ENCODE data around the gene TOLLIP. TPM values are rescaled to one million over a fixed set of nuclear protein-coding genes. Genes with fewer than 3 reads are reported as not detected.
"Not testable (repeated sequence)": the region's sequence is repeated elsewhere in the genome, so short reads cannot be mapped to it uniquely, and the experiment has no call there.

Gene TOLLIP
- polyA plus RNA-seq (2012; ENCODE audit: missing spikeins), result 8.1 TPM

- TF ChIP-seq TAF1 (IDR thresholded peaks at IDR 0.05; ENCODE audit: borderline replicate concordance, low read depth, low read length) (no peak), POLR2A (IDR thresholded peaks at IDR 0.05; ENCODE audit: low read depth, low read length) (peak; percentile 87), POLR2AphosphoS5 (IDR thresholded peaks at IDR 0.05; ENCODE audit: low read depth, low read length) (peak; percentile 48; the same call in 1 of the 2 replicates)
- FAIRE-seq (peak; percentile 99), DNase-seq (ENCODE audit: insufficient read length) (peak; percentile 100)
Observed at GRCh38 chr11:1309498-1310317, at the start of gene TOLLIP. Gene TOLLIP (minus strand): TSS chr11:1309632. CDS start chr11:1309498, 134 bp downstream.

DNA sequence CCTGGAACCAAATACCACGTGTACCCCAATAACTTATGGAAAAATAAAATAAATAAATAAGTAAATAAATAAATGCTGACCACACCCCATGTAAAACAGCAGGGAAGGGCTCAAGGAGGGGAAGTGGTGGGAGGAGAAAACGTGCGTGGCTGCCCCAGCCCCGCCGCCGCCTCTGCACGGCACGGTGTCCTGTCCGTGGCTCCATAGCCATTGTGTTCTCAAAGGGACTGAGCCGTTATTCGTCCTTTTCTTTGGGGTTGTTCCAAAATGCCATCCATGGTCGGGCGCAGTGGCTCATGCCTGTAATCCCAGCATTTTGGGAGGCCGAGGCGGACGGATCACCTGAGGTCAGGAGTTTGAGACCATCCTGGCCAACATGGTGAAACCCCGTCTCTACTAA, 49.5 kb upstream of the TOLLIP start:
- not testable (repeated sequence) for FAIRE-seq; DNase-seq (ENCODE audit: insufficient read length)

DNA sequence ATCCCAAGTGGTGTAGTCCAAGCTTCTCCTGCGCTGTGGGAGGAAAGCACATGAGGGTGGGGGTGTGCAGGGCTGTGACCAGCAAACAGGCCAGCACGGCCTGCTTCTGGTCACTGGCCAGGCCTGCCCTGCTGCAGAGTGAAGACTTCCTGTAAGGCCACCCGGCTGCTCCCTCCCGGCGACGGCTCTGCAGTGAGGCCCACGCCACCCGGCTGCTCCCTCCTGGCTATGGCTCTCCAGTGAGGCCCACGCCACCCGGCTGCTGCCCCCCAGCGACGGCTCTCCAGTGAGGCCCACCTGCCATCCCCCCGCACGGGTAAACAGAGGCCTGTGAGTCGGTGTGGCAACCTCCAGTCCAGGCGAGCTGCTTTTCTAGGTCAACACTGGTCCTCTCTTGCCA, 48.9 kb upstream of the TOLLIP start:
- DNase-seq (ENCODE audit: insufficient read length) (no peak), FAIRE-seq (no peak)
- no peak for TF ChIP-seq POLR2AphosphoS5 (IDR thresholded peaks at IDR 0.05; ENCODE audit: low read depth, low read length)
- no peak for TF ChIP-seq POLR2A (IDR thresholded peaks at IDR 0.05; ENCODE audit: low read depth, low read length)
- TF ChIP-seq TAF1 (IDR thresholded peaks at IDR 0.05; ENCODE audit: borderline replicate concordance, low read depth, low read length), result no peak

DNA sequence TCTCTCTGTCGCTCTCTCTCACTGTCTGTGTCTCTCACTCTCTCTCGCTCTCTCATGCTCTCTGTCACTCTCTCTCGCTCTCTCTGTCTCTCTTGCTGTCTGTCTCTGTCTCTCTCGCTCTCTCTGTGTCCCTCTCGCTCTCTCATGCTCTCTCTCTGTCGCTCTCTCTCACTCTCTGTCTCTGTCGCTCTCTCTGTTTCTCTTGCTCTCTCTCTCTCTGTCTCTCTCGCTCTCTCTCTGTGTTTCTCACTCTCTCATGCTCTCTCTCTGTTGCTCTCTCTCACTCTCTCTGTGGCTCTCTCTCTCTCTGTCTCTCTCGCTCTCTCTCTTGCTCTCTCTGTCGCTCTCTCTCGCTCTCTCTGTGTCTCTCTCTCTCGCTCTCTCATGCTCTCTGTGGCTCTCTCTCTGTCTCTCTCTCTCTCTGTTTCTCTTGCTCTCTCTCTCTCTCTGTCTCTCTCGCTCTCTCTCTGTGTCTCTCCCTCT, 47.1 kb upstream of the TOLLIP start:
- DNase-seq (ENCODE audit: insufficient read length), result no peak
- TF ChIP-seq TAF1 (IDR thresholded peaks at IDR 0.05; ENCODE audit: borderline replicate concordance, low read depth, low read length), result no peak
- no peak for TF ChIP-seq POLR2A (IDR thresholded peaks at IDR 0.05; ENCODE audit: low read depth, low read length)
- TF ChIP-seq POLR2AphosphoS5 (IDR thresholded peaks at IDR 0.05; ENCODE audit: low read depth, low read length), result no peak
- no peak for FAIRE-seq

DNA sequence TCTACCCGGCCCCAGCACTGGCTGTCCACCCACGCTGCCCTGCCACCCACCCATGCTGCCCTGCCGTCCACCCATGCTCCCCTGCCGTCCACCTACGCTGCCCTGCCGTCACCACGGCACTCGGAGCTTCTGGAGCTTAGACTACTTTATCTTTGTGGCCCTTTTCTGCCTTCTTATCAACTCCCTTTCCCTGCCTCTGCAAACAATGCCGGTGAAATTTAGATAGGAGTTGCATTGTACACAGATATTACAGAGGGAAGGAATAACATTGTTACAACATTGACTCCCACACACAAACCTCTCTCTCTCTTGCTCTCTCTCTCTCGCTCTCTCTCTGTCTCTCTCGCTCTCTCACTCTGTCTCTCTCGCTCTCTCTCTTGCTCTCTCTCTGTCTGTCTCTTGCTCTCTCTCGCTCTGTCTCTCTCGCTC, 46.6 kb upstream of the TOLLIP start:
- FAIRE-seq (no peak), DNase-seq (ENCODE audit: insufficient read length) (no peak)
- no peak for TF ChIP-seq POLR2AphosphoS5 (IDR thresholded peaks at IDR 0.05; ENCODE audit: low read depth, low read length)
- TF ChIP-seq POLR2A (IDR thresholded peaks at IDR 0.05; ENCODE audit: low read depth, low read length), result no peak
- TF ChIP-seq TAF1 (IDR thresholded peaks at IDR 0.05; ENCODE audit: borderline replicate concordance, low read depth, low read length), result no peak

DNA sequence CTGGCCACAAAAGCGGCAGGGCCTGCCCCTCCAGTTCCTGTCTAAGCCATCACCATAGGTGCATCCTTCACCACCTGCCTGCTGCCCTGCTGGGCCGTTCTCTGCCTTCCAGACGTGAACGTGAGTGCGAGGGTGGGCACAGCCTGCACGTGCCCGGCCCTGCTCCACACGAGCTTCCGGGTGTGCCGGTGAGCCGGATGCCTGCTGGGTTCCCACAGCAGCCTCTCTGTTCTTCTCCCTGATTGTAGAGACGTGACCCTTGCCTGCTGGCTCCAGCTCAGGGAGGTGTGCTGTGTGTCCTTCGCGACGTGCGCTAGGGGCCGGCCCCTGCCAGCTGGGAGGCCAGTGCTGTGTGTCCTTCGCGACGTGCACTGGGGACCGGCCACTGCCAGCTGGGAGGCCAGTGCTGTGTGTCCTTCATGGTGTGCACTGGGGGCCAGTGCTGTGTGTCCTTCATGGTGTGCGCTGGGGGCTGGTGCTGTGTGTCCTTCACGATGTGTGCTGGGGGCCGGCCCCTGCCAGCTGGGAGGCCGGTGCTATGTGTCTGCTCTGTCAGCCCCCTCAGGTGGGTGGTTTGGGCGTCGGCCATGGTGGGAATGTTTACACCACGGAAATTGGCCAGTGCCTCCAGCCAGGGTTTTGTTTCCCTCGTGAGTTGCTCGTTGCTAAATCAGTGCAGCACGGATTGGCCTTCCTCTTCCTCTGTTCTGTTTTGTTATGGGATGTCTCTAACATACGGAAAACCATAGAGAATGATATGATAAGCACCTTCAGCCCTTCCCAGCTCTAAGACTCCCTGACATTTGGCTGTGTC, 44.9 kb upstream of the TOLLIP start:
- no peak for DNase-seq (ENCODE audit: insufficient read length)
- no peak for TF ChIP-seq POLR2AphosphoS5 (IDR thresholded peaks at IDR 0.05; ENCODE audit: low read depth, low read length)
- TF ChIP-seq TAF1 (IDR thresholded peaks at IDR 0.05; ENCODE audit: borderline replicate concordance, low read depth, low read length), result no peak
- no peak for TF ChIP-seq POLR2A (IDR thresholded peaks at IDR 0.05; ENCODE audit: low read depth, low read length)
- FAIRE-seq, result no peak

DNA sequence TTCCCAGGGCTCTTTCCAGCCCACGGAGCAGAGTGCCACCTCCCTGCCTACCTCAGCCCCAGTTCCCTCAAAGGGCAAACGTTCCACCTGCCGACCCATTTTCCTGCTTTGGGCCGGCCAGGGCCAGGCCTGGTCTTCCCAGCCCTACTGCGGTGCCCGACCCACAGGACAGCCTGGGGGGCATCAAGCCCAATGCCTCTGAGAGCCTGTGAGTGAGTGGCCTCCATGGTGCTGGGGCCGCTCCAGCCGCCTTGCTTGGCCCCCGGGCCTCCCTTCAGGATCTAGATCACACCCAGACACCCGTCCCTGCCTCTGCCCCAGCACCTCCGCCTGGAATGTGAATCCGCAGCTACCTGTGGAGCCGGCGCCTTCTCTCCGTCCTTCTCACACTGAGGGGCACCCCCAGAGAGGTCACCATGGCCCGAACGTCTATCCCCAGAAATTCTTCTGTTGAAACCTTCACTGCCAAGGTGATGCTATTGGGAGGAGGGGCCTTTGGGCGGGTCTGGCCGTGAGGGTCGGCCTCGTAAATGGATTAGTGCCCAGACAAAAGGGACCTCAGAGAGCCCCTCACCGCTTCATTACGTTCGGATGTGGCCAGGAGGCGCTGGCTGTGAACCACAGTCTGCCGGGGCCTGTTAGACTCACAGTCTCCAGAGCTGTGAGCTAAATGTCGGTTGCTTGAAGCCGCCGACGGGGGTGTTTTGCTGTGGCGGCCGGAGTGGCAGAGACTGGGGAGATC, 44.1 kb upstream of the TOLLIP start:
- DNase-seq (ENCODE audit: insufficient read length) (no peak), FAIRE-seq (no peak)
- TF ChIP-seq TAF1 (IDR thresholded peaks at IDR 0.05; ENCODE audit: borderline replicate concordance, low read depth, low read length), result no peak
- no peak for TF ChIP-seq POLR2AphosphoS5 (IDR thresholded peaks at IDR 0.05; ENCODE audit: low read depth, low read length)
- TF ChIP-seq POLR2A (IDR thresholded peaks at IDR 0.05; ENCODE audit: low read depth, low read length), result no peak

GRCh38 chr11:1352696-1353382, 43.4 kb upstream of the TOLLIP start:
- FAIRE-seq (no peak), DNase-seq (ENCODE audit: insufficient read length) (no peak)
- TF ChIP-seq TAF1 (IDR thresholded peaks at IDR 0.05; ENCODE audit: borderline replicate concordance, low read depth, low read length), result no peak
- no peak for TF ChIP-seq POLR2AphosphoS5 (IDR thresholded peaks at IDR 0.05; ENCODE audit: low read depth, low read length)
- TF ChIP-seq POLR2A (IDR thresholded peaks at IDR 0.05; ENCODE audit: low read depth, low read length), result no peak

DNA sequence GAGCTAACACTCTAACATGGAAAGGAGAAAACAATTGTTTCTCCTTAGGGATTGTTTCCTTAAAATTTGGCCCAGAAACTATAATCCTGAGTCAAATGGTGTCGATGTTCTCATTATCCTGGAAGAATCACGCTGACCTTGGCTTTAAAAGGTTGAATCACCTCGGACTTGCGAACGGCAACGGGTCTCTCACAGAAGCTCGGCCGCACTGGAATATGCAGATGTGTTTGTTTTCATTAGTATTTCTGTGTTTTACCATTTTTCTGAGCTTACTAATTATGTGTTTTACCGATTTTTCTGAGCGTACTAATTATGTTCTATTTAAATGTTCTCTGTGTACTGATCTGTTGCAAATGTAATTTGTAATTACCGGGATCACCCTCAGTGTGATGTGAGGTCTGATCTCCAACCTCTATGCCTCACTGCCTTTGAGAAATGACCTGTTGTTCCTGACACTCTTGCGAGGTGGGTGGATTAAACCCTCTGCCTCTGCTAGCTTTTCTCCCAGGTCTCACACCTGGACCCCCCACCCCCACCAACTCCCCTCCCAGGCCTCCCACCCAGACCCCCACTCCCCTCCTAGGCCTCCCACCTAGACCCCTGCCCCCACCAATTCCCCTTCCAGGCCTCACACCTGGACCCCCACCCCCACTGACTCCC, 42.0 kb upstream of the TOLLIP start:
- FAIRE-seq (no peak), DNase-seq (ENCODE audit: insufficient read length) (no peak)
- TF ChIP-seq TAF1 (IDR thresholded peaks at IDR 0.05; ENCODE audit: borderline replicate concordance, low read depth, low read length), result no peak
- TF ChIP-seq POLR2A (IDR thresholded peaks at IDR 0.05; ENCODE audit: low read depth, low read length), result peak; percentile 54; the same call in 1 of the 2 replicates
- TF ChIP-seq POLR2AphosphoS5 (IDR thresholded peaks at IDR 0.05; ENCODE audit: low read depth, low read length), result peak; percentile 58; the same call in 1 of the 2 replicates

DNA sequence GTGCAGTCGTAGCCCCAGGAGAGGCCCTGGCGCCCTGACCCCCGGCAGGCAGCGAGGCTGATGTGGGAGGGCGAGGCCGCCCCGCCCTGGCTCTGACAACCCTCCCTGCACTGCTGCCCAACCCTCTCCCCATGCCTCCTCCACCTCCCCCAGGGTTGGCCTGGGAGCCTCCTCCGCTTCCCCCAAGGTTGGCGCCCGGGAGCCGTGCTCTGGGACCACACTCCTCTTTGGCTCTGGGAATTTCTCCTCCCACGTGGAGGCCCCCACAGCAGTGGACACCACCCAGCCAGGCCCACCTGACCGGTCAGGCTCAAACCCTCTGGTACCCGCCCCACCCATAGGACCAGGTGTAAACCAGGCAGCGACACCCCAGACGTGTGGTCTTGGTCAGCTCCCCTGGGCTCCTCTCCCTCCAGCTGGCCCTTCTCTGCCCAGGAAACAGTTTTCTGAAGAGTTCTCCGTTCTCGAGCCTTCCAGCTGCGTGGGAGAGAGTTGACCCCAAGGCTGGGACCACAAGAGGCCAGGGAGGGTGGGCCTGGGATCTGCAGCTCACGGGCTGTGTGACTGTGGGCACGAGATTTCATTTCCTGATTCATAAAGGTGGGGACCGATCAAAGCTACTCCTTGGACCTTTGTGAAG, 40.8 kb upstream of the TOLLIP start:
- DNase-seq (ENCODE audit: insufficient read length) (no peak), FAIRE-seq (no peak)
- TF ChIP-seq POLR2AphosphoS5 (IDR thresholded peaks at IDR 0.05; ENCODE audit: low read depth, low read length) (no peak), POLR2A (IDR thresholded peaks at IDR 0.05; ENCODE audit: low read depth, low read length) (no peak), TAF1 (IDR thresholded peaks at IDR 0.05; ENCODE audit: borderline replicate concordance, low read depth, low read length) (no peak)
